ENCODE data around the gene CDC42EP4. TPM values are rescaled to one million over a fixed set of nuclear protein-coding genes. Genes with fewer than 3 reads are reported as not detected.

CDC42EP4 gene
- total RNA-seq, 1 donor, result 16.3 TPM

GRCh38 chr17:73285916-73286862, 25.6 kb downstream of the CDC42EP4 start:
- peak overlapping the region; percentile 62 for H3K4me2 ChIP-seq (ENCODE audit: insufficient read depth, low read length)
- H2AFZ ChIP-seq (ENCODE audit: low read length), result no peak overlapping the region
- peak overlapping the region; percentile 5 for H3K27ac ChIP-seq (ENCODE audit: low read depth, low read length)
- peaks cover 59% of the 10 kb centered on the region for H3K79me2 ChIP-seq (ENCODE audit: insufficient read depth, low read length)
- H3K4me3 ChIP-seq (ENCODE audit: insufficient read depth, low read length), result no peak overlapping the region
- peaks cover 13% of the 10 kb centered on the region for H3K36me3 ChIP-seq (ENCODE audit: insufficient read depth, low read length)
- no peaks in the 10 kb centered on the region for H3K9me3 ChIP-seq (ENCODE audit: low read depth, low read length)
- TF ChIP-seq CTCF (IDR thresholded peaks at IDR 0.05; ENCODE audit: extremely low read depth, low read depth, low read length), result no peak
- DNase-seq (ENCODE audit: insufficient read length, low spot score, missing footprints), result peak; percentile 80
- no peaks in the 10 kb centered on the region for H3K27me3 ChIP-seq (ENCODE audit: insufficient read depth, low read length)
- peaks cover 48% of the 10 kb centered on the region for H4K20me1 ChIP-seq (ENCODE audit: insufficient read depth, low read length)
- peaks cover 45% of the 10 kb centered on the region for H3K4me1 ChIP-seq (ENCODE audit: insufficient read depth, low read length)

- peaks cover 39% of the 10 kb centered on the region for H3K4me1 ChIP-seq (ENCODE audit: insufficient read depth, low read length)
- H4K20me1 ChIP-seq (ENCODE audit: insufficient read depth, low read length), result peaks cover 42% of the 10 kb centered on the region
- H3K27me3 ChIP-seq (ENCODE audit: insufficient read depth, low read length), result no peaks in the 10 kb centered on the region
- H3K4me2 ChIP-seq (ENCODE audit: insufficient read depth, low read length), result no peak overlapping the region
- peak; percentile 42 for DNase-seq (ENCODE audit: insufficient read length, low spot score, missing footprints)
- H3K79me2 ChIP-seq (ENCODE audit: insufficient read depth, low read length), result peaks cover 53% of the 10 kb centered on the region
- peaks cover 13% of the 10 kb centered on the region for H3K36me3 ChIP-seq (ENCODE audit: insufficient read depth, low read length)
- H3K9me3 ChIP-seq (ENCODE audit: low read depth, low read length), result no peaks in the 10 kb centered on the region
- H3K27ac ChIP-seq (ENCODE audit: low read depth, low read length), result no peak overlapping the region
- no peak for TF ChIP-seq CTCF (IDR thresholded peaks at IDR 0.05; ENCODE audit: extremely low read depth, low read depth, low read length)
- no peak overlapping the region for H3K4me3 ChIP-seq (ENCODE audit: insufficient read depth, low read length)
- H2AFZ ChIP-seq (ENCODE audit: low read length), result no peak overlapping the region
Measured at GRCh38 chr17:73285603-73285908, 26.2 kb downstream of the CDC42EP4 start.

- Histone ChIP-seq H3K4me3 (ENCODE audit: insufficient read depth, low read length) (no peak overlapping the region), H3K27me3 (ENCODE audit: insufficient read depth, low read length) (no peaks in the 10 kb centered on the region), H3K9me3 (ENCODE audit: low read depth, low read length) (no peaks in the 10 kb centered on the region), H3K4me1 (ENCODE audit: insufficient read depth, low read length) (peaks cover 34% of the 10 kb centered on the region), H2AFZ (ENCODE audit: low read length) (no peak overlapping the region), H3K4me2 (ENCODE audit: insufficient read depth, low read length) (no peak overlapping the region), H4K20me1 (ENCODE audit: insufficient read depth, low read length) (peaks cover 37% of the 10 kb centered on the region), H3K27ac (ENCODE audit: low read depth, low read length) (no peak overlapping the region), H3K36me3 (ENCODE audit: insufficient read depth, low read length) (peaks cover 13% of the 10 kb centered on the region), H3K79me2 (ENCODE audit: insufficient read depth, low read length) (peaks cover 48% of the 10 kb centered on the region)
- peak; percentile 56 for DNase-seq (ENCODE audit: insufficient read length, low spot score, missing footprints)
- TF ChIP-seq CTCF (IDR thresholded peaks at IDR 0.05; ENCODE audit: extremely low read depth, low read depth, low read length), result no peak
Measured at GRCh38 chr17:73284906-73285602, 26.7 kb downstream of the CDC42EP4 start.

- no peak overlapping the region for H2AFZ ChIP-seq (ENCODE audit: low read length)
- H3K27me3 ChIP-seq (ENCODE audit: insufficient read depth, low read length), result no peaks in the 10 kb centered on the region
- peak; percentile 49 for DNase-seq (ENCODE audit: insufficient read length, low spot score, missing footprints)
- TF ChIP-seq CTCF (IDR thresholded peaks at IDR 0.05; ENCODE audit: extremely low read depth, low read depth, low read length), result no peak
- no peak overlapping the region for H3K27ac ChIP-seq (ENCODE audit: low read depth, low read length)
- no peaks in the 10 kb centered on the region for H3K9me3 ChIP-seq (ENCODE audit: low read depth, low read length)
- H3K4me3 ChIP-seq (ENCODE audit: insufficient read depth, low read length), result no peak overlapping the region
- peaks cover 34% of the 10 kb centered on the region for H4K20me1 ChIP-seq (ENCODE audit: insufficient read depth, low read length)
- H3K79me2 ChIP-seq (ENCODE audit: insufficient read depth, low read length), result peaks cover 41% of the 10 kb centered on the region
- peaks cover 13% of the 10 kb centered on the region for H3K36me3 ChIP-seq (ENCODE audit: insufficient read depth, low read length)
- H3K4me1 ChIP-seq (ENCODE audit: insufficient read depth, low read length), result peaks cover 30% of the 10 kb centered on the region
- H3K4me2 ChIP-seq (ENCODE audit: insufficient read depth, low read length), result no peak overlapping the region
Measured at GRCh38 chr17:73284354-73284753, 27.4 kb downstream of the CDC42EP4 start.
